T1000 (cell line): ENCODE data around the gene HOXB3.

Experiments
- DNase-seq: peaks from one replicate; lab custom pipeline; 2025; ENCODE audit warnings: mixed read lengths; lab: John Stamatoyannopoulos, UW

The HOXB3 gene

GRCh38 chr17:48589831-48590606, at the start of gene HOXB3:
Gene HOXB3 (minus strand): TSS chr17:48590241. CDS start chr17:48552474, 37,767 bp downstream.
- DNase-seq: no peak

DNA sequence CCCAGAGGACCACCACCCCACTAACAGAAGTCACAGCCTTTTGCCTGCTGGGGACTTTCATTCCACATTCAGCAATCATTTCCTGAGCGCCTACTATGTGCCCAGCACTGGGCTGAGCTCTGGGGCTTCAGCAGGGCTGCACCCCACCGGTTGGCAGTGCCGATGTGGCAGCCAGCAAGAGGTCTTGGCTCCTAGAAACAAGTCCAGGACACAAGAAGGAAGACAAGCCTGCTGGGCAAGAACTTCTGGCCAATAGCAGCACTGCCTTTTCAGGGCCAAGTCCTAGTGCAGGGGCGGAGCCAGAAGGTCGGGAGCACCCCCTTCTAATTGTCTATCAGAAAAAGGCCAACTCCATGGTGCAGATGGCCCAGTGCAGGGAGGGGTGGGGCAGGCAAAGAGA, 49.1 kb upstream of the HOXB3 start:
- no peak for DNase-seq

- DNase-seq: no peak
These were observed 47.6 kb upstream of the HOXB3 start for GRCh38 chr17:48637323-48638260.

DNA sequence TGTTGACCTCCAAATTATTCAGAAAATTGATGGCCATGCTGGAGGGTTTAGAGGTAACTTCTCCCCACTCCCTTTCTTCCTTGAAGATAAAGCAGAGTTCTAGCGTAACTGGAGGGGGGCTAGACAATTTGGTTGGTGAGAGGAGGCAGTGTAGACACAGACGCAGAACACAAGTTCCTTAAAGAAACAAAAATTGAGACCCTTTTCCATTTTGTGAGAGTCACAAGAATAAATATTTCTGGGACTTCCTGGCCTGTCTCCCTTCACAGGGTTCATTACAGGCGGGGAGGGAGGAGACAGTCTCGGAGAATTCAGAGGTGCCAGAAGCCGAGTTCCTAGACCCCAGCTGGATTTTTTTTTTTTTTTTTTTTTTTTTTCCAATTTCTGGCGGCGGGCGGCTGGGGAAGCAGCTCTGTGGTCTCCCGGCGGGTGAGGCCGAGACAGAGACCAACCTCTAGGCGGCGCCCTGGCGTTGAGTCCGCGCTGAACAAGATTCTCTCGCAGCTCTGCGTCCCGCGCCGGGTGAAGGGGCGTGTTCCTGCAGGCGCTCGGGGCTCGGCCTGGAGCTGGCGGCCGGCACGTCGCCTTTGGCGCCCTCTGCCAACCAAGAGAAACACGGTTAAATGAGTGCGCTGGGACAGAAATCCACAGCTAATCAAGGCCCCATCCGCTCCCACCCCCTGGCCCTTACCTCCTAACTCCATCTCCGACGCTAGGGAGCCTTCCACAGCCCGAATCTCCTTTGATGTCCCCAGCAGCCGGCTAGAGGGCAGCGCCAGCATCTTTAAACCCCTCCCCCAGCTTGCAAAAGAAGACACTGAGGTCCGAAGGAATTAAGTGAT, 46.4 kb upstream of the HOXB3 start:
- DNase-seq: no peak

- no peak for DNase-seq
These were observed 44.6 kb upstream of the HOXB3 start for GRCh38 chr17:48634493-48635208.

GRCh38 chr17:48633266-48633677, 43.2 kb upstream of the HOXB3 start:
- no peak for DNase-seq

DNA sequence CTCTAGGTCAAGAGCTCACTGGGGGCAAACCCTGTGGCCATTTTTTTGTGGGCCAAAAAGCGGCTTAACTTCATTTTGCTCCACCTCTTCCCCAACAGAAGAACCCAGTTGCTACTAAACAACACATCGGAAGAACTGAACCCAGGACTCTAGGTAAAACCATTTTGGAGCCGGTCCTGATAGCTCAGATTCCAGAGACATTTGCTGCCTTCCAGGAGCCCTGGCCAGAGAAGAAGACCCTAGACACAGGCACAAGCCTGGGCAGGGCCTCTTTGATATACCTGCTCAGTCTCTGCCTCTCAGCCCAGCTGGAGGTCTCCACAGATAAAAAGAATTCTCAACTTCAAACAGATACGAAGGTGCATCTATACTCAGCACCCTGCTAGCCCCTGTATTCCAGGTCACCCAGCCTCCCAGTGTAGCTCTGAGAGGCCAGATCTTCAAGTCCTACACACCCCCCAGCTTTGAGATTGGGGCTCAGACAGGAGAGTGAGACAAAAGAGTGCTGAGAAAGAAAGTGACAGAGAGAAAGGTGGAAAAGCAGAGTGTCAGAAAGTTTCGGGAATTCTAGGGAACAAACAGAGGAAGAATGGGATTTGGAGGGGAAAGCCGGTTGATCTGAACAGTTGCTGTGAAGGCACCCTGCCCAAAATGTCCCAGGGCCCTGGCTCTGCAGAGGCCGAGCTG, 42.7 kb upstream of the HOXB3 start:
- DNase-seq: no peak

DNA sequence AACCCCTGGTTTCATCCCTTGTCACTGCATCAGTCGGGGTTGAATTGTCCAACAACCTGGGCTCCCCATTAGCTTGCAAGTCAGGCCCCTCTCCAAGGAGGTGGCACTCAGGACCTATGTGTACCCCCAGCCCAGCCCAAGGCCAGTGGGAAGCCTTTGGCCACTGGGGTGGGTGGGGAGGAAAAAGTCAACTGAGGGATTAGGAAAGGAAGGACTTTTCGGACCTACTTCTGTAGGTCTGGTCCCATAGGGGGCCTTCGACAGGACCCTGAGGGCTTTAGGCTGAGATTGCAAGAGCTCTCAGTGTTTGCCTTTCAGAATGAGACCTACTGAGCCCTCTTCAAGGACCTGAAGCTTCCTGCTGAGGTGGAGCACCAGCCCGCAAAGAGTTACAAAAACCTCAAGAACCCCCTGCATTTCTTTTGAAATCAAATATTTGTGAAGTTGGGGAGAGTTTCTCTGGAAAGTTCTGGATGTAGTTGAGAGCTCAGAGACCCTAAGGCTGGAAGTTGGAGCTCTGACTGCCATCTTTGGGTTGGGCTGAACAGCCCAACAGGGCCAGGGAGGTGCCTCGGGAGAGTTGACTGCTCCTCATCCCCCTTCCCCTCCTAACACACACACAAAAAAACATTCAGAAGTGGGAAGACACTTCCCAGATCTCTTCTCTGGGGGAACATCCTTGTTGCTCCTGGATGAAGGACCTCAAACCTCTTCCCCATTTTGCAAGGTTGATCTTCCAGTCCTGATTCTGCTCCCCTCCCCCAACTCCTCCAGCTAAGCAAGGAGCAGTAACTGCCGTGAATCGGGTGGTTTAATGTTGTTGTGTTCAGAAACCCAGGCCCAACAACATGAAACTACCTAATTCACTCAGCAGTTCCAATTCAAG, 41.9 kb upstream of the HOXB3 start:
- no peak for DNase-seq

DNA sequence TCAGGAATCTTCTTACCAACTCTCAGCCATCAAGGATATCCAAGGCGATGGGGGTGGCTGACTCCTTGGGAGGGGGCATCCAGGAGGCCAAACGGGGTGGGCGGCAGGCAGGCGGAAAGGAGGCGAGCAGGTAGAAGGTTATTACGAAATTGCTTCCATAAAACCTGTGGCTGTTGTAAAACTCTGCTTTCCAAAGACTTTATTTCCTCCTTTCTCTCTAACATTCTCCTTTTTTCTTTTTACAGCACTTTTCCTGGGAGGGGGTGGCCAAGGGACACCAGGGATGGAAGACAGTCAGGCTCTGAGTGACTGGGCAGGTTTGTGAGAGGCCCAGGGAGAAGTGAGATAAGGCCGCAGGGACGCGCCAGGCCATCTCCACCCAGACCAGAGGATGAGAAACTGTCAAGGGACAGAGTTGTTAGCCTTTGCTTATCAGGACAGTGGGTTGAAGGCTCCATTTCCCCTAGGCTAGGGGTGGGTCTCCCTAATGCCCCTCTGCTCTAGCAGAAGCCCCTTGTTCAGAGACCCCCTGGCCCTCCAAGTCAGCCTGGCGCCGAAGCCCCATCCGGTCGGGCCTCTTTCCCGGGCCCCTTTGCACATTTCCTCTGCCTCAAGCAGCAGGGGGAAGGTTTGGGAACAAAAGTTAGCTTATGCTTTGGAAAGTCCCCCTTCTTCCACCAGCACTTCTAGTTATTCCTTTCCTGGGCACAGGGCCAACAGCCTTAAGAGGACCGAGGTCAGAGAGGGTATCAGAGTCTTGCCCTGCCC, 41.1 kb upstream of the HOXB3 start:
- no peak for DNase-seq

GRCh38 chr17:48630009-48630924, 40.2 kb upstream of the HOXB3 start:
- DNase-seq: no peak

DNA sequence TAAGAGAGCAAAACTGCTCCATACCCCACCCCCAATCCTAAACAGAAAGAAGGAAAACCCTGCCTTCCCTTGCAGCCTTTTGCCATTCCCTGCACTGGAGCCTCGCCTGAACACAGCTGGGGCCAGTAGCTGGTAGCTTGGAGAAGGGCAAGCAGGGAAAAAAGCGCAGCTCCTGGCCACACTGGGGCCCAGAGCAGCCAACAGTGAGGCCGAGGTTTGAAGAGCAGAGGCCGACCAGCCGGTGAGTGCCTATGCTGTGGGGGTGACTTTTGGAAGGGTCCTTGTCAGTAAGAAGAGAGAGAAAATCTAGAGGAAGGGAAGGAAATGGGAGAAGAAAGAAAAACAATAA, 39.3 kb upstream of the HOXB3 start:
- DNase-seq: no peak

DNA sequence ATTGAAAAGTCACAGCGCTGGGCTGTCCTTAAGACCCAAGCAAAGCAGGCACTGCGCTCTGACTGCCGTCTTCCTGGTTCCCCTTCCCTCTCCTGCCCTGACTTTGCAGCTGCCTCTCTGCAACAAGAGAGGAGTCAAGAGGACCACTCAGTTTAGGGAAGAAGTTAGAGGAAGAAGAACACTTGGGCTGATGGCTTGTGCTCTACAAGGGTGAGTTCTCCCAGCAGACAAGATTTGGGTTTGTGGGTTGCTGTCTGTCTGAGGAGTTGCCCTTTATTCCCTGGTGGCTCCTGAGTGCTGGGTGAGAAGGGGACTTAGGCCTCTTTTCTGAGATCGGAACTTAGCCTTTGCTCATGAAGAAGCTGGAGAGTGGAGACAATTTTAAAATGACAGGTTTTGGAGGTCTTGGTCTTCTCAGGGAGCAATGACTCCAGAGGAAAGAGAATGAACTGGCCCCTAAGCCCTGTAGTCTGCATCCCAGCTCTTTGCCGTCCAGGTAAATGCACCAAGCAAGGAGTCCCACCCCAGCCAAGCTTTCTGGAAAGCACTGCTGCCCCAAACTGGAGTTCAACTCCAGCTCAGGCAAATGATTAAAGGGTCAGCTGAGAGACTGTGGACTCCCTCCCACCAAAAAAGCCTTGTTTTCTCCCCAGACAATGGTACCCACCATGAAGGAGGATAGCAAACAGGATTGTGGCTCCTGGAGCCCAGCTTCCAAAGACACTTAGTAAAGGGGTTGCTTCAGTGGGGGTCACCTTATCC, 38.8 kb upstream of the HOXB3 start:
- DNase-seq: no peak

GRCh38 chr17:48627623-48628521, 37.8 kb upstream of the HOXB3 start:
- no peak for DNase-seq

DNA sequence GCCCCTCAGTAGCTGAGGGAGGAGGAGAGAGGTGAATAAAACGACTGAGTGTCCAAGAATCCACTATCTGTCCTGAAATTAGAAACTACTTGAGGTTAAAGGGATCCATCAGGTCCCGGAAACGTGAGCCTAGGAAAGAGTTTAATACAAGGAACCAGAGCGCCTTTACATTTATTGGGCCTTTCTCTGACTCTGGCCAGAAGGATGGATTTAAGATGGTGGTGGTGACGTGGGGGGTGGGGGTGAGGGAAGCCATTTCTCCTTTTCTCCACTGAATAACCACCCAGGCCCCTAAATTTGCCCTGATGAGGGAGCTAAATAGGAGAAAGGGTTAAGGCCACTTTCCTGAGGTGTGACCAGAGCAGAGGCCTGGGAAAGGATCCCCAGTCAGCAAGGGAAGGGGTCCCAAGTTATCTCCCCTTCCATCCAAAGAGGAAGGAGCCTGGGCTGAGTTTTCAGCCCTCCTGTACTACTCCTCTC, 37.1 kb upstream of the HOXB3 start:
- no peak for DNase-seq

DNA sequence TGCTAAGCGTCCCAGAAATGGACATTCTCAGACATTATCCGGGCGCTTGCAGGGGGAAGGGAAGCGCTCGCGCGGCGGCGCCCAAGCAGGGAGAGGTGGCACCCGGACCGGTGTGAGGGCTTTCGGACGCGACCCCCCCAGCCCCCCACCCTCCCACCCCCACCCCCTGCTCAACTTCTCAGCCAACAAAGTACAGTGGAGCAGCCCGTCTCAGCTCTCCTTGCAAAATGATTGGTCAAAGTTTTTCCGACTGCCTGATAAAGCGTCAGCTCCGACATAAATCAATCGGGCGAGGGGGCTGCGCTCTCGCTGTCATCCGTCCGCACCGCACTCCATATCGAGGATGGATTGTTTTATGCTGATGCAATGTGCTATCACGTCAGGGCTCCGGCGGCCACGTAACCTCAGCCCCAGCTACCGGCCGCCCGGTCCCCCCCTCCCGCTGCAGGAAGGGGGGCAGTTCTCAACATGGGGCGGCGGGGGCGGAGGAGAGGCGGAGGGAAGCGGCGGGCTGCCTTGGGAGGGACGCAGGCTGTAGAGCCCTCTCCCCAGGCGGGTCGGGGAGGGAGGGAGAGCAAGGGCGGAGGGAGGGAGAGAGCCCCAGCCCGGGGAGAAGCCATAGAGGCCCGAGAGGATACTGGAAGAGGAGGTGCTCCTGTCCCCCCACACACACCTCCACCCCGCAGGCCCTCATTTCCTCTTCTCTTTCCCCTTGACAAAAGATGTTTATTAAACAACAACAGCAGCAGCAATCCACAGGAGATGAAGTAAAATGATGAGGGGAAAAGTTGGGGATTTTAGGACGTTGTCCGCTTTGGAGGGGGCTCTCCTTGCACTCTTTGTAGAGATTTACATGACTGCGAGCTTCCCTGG, 36.4 kb upstream of the HOXB3 start, which contains the start of gene HOXB9:
TSS of gene HOXB9 (minus strand) at position 114 of the 873 bp plus-strand sequence. CDS start at position 25, 89 bp downstream.
- no peak for DNase-seq
